ENCODE measurements around the gene MKRN1.
A peak's percentile ranks its signal among the peaks of the same experiment; 100 is the strongest.
"Not testable (repeated sequence)": the region's sequence is repeated elsewhere in the genome, so short reads cannot be mapped to it uniquely, and the experiment has no call there.

The MKRN1 gene

GRCh38 chr7:140501966-140502365 is 22.7 kb upstream of the MKRN1 start:
- Mint-ChIP-seq H3K4me3 (no peak overlapping the region), H3K9me3 (no peaks in the 10 kb centered on the region), H3K36me3 (ENCODE audit: low read depth) (no peaks in the 10 kb centered on the region), H3K4me1 (ENCODE audit: low read depth) (no peaks in the 10 kb centered on the region), H3K27me3 (ENCODE audit: low read depth) (peaks cover 6% of the 10 kb centered on the region), H3K27ac (no peak overlapping the region)
- DNase-seq (ENCODE audit: low spot score), result no peak

GRCh38 chr7:140497807-140498206 is 18.5 kb upstream of the MKRN1 start:
- H3K4me3 Mint-ChIP-seq; H3K36me3 Mint-ChIP-seq (ENCODE audit: low read depth); DNase-seq (ENCODE audit: low spot score); H3K9me3 Mint-ChIP-seq; H3K27me3 Mint-ChIP-seq (ENCODE audit: low read depth); H3K4me1 Mint-ChIP-seq (ENCODE audit: low read depth); H3K27ac Mint-ChIP-seq: not testable (repeated sequence)

GRCh38 chr7:140497241-140497769 is 18.0 kb upstream of the MKRN1 start:
- Mint-ChIP-seq H3K4me3 (no peak overlapping the region), H3K36me3 (ENCODE audit: low read depth) (no peaks in the 10 kb centered on the region), H3K4me1 (ENCODE audit: low read depth) (no peaks in the 10 kb centered on the region), H3K9me3 (no peaks in the 10 kb centered on the region), H3K27ac (no peak overlapping the region), H3K27me3 (ENCODE audit: low read depth) (peaks cover 3% of the 10 kb centered on the region)
- no peak for DNase-seq (ENCODE audit: low spot score)

GRCh38 chr7:140495514-140496097 is 16.3 kb upstream of the MKRN1 start:
- H3K27ac Mint-ChIP-seq, result no peak overlapping the region
- H3K36me3 Mint-ChIP-seq (ENCODE audit: low read depth), result no peaks in the 10 kb centered on the region
- peaks cover 3% of the 10 kb centered on the region for H3K27me3 Mint-ChIP-seq (ENCODE audit: low read depth)
- H3K4me3 Mint-ChIP-seq, result no peak overlapping the region
- no peaks in the 10 kb centered on the region for H3K9me3 Mint-ChIP-seq
- no peaks in the 10 kb centered on the region for H3K4me1 Mint-ChIP-seq (ENCODE audit: low read depth)
- DNase-seq (ENCODE audit: low spot score), result no peak

GRCh38 chr7:140494867-140495266 is 15.6 kb upstream of the MKRN1 start:
- no peaks in the 10 kb centered on the region for H3K9me3 Mint-ChIP-seq
- H3K4me1 Mint-ChIP-seq (ENCODE audit: low read depth), result no peaks in the 10 kb centered on the region
- no peak overlapping the region for H3K4me3 Mint-ChIP-seq
- DNase-seq (ENCODE audit: low spot score), result no peak
- H3K27me3 Mint-ChIP-seq (ENCODE audit: low read depth), result peaks cover 3% of the 10 kb centered on the region
- H3K27ac Mint-ChIP-seq, result no peak overlapping the region
- H3K36me3 Mint-ChIP-seq (ENCODE audit: low read depth), result no peaks in the 10 kb centered on the region

- no peak for DNase-seq (ENCODE audit: low spot score)
- Mint-ChIP-seq H3K27ac (no peak overlapping the region), H3K9me3 (no peaks in the 10 kb centered on the region), H3K36me3 (ENCODE audit: low read depth) (no peaks in the 10 kb centered on the region), H3K4me1 (ENCODE audit: low read depth) (peaks cover 17% of the 10 kb centered on the region), H3K4me3 (no peak overlapping the region), H3K27me3 (ENCODE audit: low read depth) (peaks cover 2% of the 10 kb centered on the region)
These were observed 9.7 kb upstream of the MKRN1 start for GRCh38 chr7:140489026-140489359.

GRCh38 chr7:140485500-140486265 is 6.4 kb upstream of the MKRN1 start:
- Mint-ChIP-seq H3K27me3 (ENCODE audit: low read depth) (peaks cover 5% of the 10 kb centered on the region), H3K27ac (no peak overlapping the region), H3K36me3 (ENCODE audit: low read depth) (no peaks in the 10 kb centered on the region), H3K9me3 (no peaks in the 10 kb centered on the region), H3K4me1 (ENCODE audit: low read depth) (peaks cover 18% of the 10 kb centered on the region), H3K4me3 (no peak overlapping the region)
- DNase-seq (ENCODE audit: low spot score), result no peak

GRCh38 chr7:140484951-140485499 is 5.7 kb upstream of the MKRN1 start:
- Mint-ChIP-seq H3K9me3 (no peaks in the 10 kb centered on the region), H3K27me3 (ENCODE audit: low read depth) (peaks cover 5% of the 10 kb centered on the region), H3K4me1 (ENCODE audit: low read depth) (peaks cover 18% of the 10 kb centered on the region), H3K4me3 (no peak overlapping the region), H3K27ac (no peak overlapping the region), H3K36me3 (ENCODE audit: low read depth) (no peaks in the 10 kb centered on the region)
- no peak for DNase-seq (ENCODE audit: low spot score)

GRCh38 chr7:140484479-140484878 is 5.2 kb upstream of the MKRN1 start:
- peaks cover 5% of the 10 kb centered on the region for H3K27me3 Mint-ChIP-seq (ENCODE audit: low read depth)
- H3K36me3 Mint-ChIP-seq (ENCODE audit: low read depth), result no peaks in the 10 kb centered on the region
- no peaks in the 10 kb centered on the region for H3K9me3 Mint-ChIP-seq
- peaks cover 21% of the 10 kb centered on the region for H3K4me1 Mint-ChIP-seq (ENCODE audit: low read depth)
- no peak overlapping the region for H3K27ac Mint-ChIP-seq
- no peak for DNase-seq (ENCODE audit: low spot score)
- no peak overlapping the region for H3K4me3 Mint-ChIP-seq

GRCh38 chr7:140479739-140480084 is 407 bp upstream of the MKRN1 start:
- Mint-ChIP-seq H3K36me3 (ENCODE audit: low read depth) (peaks cover 5% of the 10 kb centered on the region), H3K4me1 (ENCODE audit: low read depth) (peaks cover 26% of the 10 kb centered on the region), H3K9me3 (no peaks in the 10 kb centered on the region), H3K27ac (peak overlapping the region; percentile 97), H3K4me3 (peak overlapping the region; percentile 100), H3K27me3 (ENCODE audit: low read depth) (peaks cover 3% of the 10 kb centered on the region)
- DNase-seq (ENCODE audit: low spot score), result no peak

GRCh38 chr7:140478246-140479061 is 851 bp downstream of the MKRN1 start:
- Mint-ChIP-seq H3K27ac (peak overlapping the region; percentile 83), H3K4me3 (peak overlapping the region; percentile 92), H3K27me3 (ENCODE audit: low read depth) (peaks cover 3% of the 10 kb centered on the region), H3K4me1 (ENCODE audit: low read depth) (peaks cover 25% of the 10 kb centered on the region), H3K9me3 (no peaks in the 10 kb centered on the region), H3K36me3 (ENCODE audit: low read depth) (peaks cover 5% of the 10 kb centered on the region)
- DNase-seq (ENCODE audit: low spot score), result no peak

GRCh38 chr7:140476698-140477261 is 2.5 kb downstream of the MKRN1 start:
- Mint-ChIP-seq H3K4me3 (peak overlapping the region; percentile 92), H3K4me1 (ENCODE audit: low read depth) (peaks cover 28% of the 10 kb centered on the region), H3K36me3 (ENCODE audit: low read depth) (peaks cover 6% of the 10 kb centered on the region), H3K27me3 (ENCODE audit: low read depth) (no peaks in the 10 kb centered on the region), H3K9me3 (no peaks in the 10 kb centered on the region), H3K27ac (peak overlapping the region; percentile 83)
- DNase-seq (ENCODE audit: low spot score), result no peak

GRCh38 chr7:140475747-140476333 is 3.5 kb downstream of the MKRN1 start:
- peak overlapping the region; percentile 71 for H3K4me3 Mint-ChIP-seq
- H3K36me3 Mint-ChIP-seq (ENCODE audit: low read depth), result peaks cover 9% of the 10 kb centered on the region
- H3K27ac Mint-ChIP-seq, result no peak overlapping the region
- H3K27me3 Mint-ChIP-seq (ENCODE audit: low read depth), result no peaks in the 10 kb centered on the region
- DNase-seq (ENCODE audit: low spot score), result no peak
- peaks cover 29% of the 10 kb centered on the region for H3K4me1 Mint-ChIP-seq (ENCODE audit: low read depth)
- H3K9me3 Mint-ChIP-seq, result no peaks in the 10 kb centered on the region
